Pancreas (tissue), 10 donors: ENCODE data around the gene PRTG. TPM values are rescaled to one million over a fixed set of nuclear protein-coding genes. Genes with fewer than 3 reads are reported as not detected.
A peak's percentile ranks its signal among the peaks of the same experiment; 100 is the strongest.

Source experiments
- ATAC-seq, 4 donors: fragments of 200-7000 bp; cut with Tn5 transposase; one replicate each; pipeline versions ENCODE4 v1.8.0 to v1.9.1; 2020; ENCODE audit warnings: mild to moderate bottlenecking in 4 of 4, moderate library complexity in 4 of 4
- DNase-seq, 6 donors: peaks; one replicate each; pipeline ENCODE4 v3.0.0-alpha.2; 2020
- FAIRE-seq: peaks from 2 replicates; lab custom pipeline; 2012; peaks lifted over from hg19 to GRCh38; lab: Jason Lieb, UNC
- H3K27ac ChIP-seq, 4 donors: fragments of 200-600 bp; sonication (generic); 1 replicate in 3 of 4; 2 replicates in 1 of 4; pipeline versions ENCODE4 v1.5.0 to v1.8.0; 2020
- H3K27me3 ChIP-seq, 4 donors: fragments of 200-600 bp; one replicate each; pipeline ENCODE4 v1.8.0; 2021
- H3K36me3 ChIP-seq, 3 donors: fragments of 200-600 bp; sonication (generic) in 1 of 3; one replicate each; pipeline versions ENCODE4 v1.5.0 to v1.8.0; 2020 to 2021
- H3K4me1 ChIP-seq, 3 donors: fragments of 200-600 bp; one replicate each; pipeline ENCODE4 v1.8.0; 2021
- H3K4me3 ChIP-seq, 4 donors: fragments of 200-600 bp; sonication (generic) in 2 of 4; one replicate each; pipeline versions ENCODE4 v1.5.0 to v1.8.0; 2020 to 2021
- H3K9me3 ChIP-seq, 4 donors: fragments of 200-600 bp; one replicate each; pipeline ENCODE4 v1.8.0; 2021
- CTCF ChIP-seq, 4 donors: fragments of 200-600 bp; sonication (generic) in 3 of 4; IDR thresholded peaks; one replicate each; pipeline versions ENCODE4 v1.5.0 to v1.8.0; 2021; ENCODE audit warnings: antibody characterized with exemption in 4 of 4
- WGBS, 2 donors: extraction: QIAGEN DNeasy Blood & Tissue Kit; methylation state at CpG; one replicate each; pipeline ENCODE4 v1.1.7; 2013; 5-methylcytosine and 5-hydroxymethylcytosine counted together
- intact Hi-C, 3 donors: fragments of 100-400 bp; cut with DNase I; formaldehyde crosslinking; loops; one replicate each; pipeline versions ENCODE4 v1.11.1 to v1.14.2; 2022
- polyA plus RNA-seq, 2 donors: library from polyadenylated mRNA; stranded (reverse); fragments of 200-250 nt; gene quantifications; one replicate each; pipeline ENCODE4 v1.2.3, GENCODE V29; 2013
- total RNA-seq, 6 donors: library from RNA; stranded (reverse); fragmentation: NEBNext Ultra II Directional in 4 of 6; extraction: Animal tissue kit (Norgen Biotek cat#: 25700) in 4 of 6; gene quantifications; one replicate each; pipeline versions ENCODE4 v1.2.1 to v1.2.4, GENCODE V29; 2021 to 2023
- donor health status: healthy with polysubstance abuse.
- donor health status: DM: no; HTN: no; CAD: no; lungs with moderate emphysema.
- donor health status: DM: no; HTN: no; CAD: no.
- donor health status: control.
- donor health status: control.
- donor health status: Bipolar disorder and iron deficiency.
- donor health status: DM: yes; HTN: yes; CAD: no.
- donor health status: DM: no; HTN: no; CAD: no.
- donor health status: DM: no; HTN: no; CAD: no.
- donor health status: DM: yes; HTN: yes; CAD: no.

PRTG gene
- total and polyA plus RNA-seq, 8 donors: 0.05 to 0.35 (median 0.22) TPM

- H3K4me1 ChIP-seq: no peaks in the 10 kb centered on the region
- no peaks in the 10 kb centered on the region for H3K36me3 ChIP-seq
- TF ChIP-seq CTCF (IDR thresholded peaks at IDR 0.05): no peak
- ATAC-seq: peak in 3 of 4 donors; percentile 34 to 39 (median 34)
- no peaks in the 10 kb centered on the region for H3K9me3 ChIP-seq
- H3K27ac ChIP-seq: no peak overlapping the region
- FAIRE-seq: no peak
- DNase-seq: no peak
- 76 to 88% methylated on average over 7 of the region's 7 CpGs for WGBS, 2 donors
- intact Hi-C loops: no loop called here
- H3K4me3 ChIP-seq: no peak overlapping the region
- H3K27me3 ChIP-seq: no peaks in the 10 kb centered on the region
Measured at GRCh38 chr15:55627730-55628368, 115.1 kb downstream of the PRTG start.

DNA sequence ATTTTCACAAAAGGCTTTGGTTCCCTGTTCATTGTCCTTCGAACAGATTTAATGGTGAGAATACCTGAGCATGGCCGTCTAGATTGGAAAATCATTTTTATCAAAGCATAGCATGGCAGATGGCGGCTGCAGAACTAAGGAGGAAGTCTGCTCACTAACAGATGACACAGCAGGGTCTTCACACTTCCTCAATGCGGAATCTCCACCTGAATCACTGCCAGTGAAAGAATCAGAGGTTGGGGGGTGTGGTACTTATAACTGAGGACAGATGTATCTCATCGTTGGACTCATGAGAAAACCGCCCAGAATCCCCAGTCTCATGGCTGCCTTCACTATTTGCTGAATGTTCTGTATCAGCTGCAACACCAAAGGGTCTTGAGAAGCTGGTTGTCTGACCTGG, 123.2 kb downstream of the PRTG start:
- 65 to 72% methylated on average over 6 of the region's 6 CpGs for WGBS, 2 donors
- TF ChIP-seq CTCF (IDR thresholded peaks at IDR 0.05): no peak
- FAIRE-seq (no peak), ATAC-seq (no peak), DNase-seq (no peak)
- no peak overlapping the region for H3K27ac ChIP-seq
- no peak overlapping the region for H3K4me3 ChIP-seq
- no peaks in the 10 kb centered on the region for H3K4me1 ChIP-seq
- no peaks in the 10 kb centered on the region for H3K9me3 ChIP-seq
- no peaks in the 10 kb centered on the region for H3K36me3 ChIP-seq
- intact Hi-C loops: no loop called here
- H3K27me3 ChIP-seq: no peaks in the 10 kb centered on the region

DNA sequence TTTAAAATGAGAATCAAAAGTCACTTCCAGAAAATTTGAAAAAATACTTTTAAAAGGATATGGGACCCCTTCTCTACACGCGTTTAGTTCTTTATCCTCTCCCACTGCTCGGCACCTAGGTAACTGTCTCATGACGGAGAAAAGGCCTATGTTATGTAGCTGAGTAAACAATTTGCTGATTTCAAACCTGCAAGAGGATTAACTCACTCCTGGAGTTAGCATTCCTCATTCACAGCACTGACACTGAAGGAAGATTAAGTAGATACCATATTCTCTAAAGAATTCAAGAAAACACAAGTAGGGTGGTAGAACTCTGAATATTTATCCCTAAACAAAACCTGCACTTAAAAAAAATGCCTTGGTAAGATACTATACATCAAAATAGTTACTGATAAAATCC, 124.6 kb downstream of the PRTG start:
- H3K27ac ChIP-seq: no peak overlapping the region
- FAIRE-seq (no peak), DNase-seq (no peak), ATAC-seq (no peak)
- H3K4me3 ChIP-seq: no peak overlapping the region
- TF ChIP-seq CTCF (IDR thresholded peaks at IDR 0.05): no peak
- intact Hi-C loops: no loop called here
- no peaks in the 10 kb centered on the region for H3K4me1 ChIP-seq
- H3K27me3 ChIP-seq: no peaks in the 10 kb centered on the region
- 46 to 50% methylated on average over 4 of the region's 4 CpGs for WGBS, 2 donors
- H3K36me3 ChIP-seq: no peaks in the 10 kb centered on the region
- no peaks in the 10 kb centered on the region for H3K9me3 ChIP-seq

DNA sequence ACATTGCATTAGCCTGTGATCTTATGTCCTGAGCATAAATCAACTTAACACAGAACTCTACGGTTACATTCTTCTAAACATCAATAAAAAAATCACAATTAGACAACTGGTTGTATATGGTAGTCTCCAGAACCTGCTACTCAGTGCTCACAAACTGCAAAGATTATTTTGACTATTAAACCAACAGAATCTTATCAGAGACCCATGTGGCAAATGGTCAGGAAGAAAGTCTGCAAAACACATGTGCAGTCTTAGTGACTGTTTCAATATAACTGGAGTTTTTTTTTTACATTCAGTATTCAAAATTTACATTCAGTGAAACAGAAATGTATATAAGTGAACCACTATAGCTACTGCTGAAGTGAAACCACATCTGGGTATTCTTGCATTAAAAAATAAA, 127.5 kb downstream of the PRTG start:
- no peaks in the 10 kb centered on the region for H3K27me3 ChIP-seq
- H3K27ac ChIP-seq: no peak overlapping the region
- H3K4me3 ChIP-seq: no peak overlapping the region
- FAIRE-seq: no peak
- WGBS, 2 donors: 36 to 40% methylated on average over 1 of the region's 1 CpG
- ATAC-seq: no peak
- no peak for TF ChIP-seq CTCF (IDR thresholded peaks at IDR 0.05)
- H3K4me1 ChIP-seq: no peaks in the 10 kb centered on the region
- DNase-seq: no peak
- H3K36me3 ChIP-seq: no peaks in the 10 kb centered on the region
- no peaks in the 10 kb centered on the region for H3K9me3 ChIP-seq
- intact Hi-C loops: no loop called here

- TF ChIP-seq CTCF (IDR thresholded peaks at IDR 0.05): no peak
- WGBS, 2 donors: 78 to 82% methylated on average over 4 of the region's 4 CpGs
- no peak overlapping the region for H3K27ac ChIP-seq
- no peaks in the 10 kb centered on the region for H3K27me3 ChIP-seq
- no peaks in the 10 kb centered on the region for H3K4me1 ChIP-seq
- no peak for ATAC-seq
- no peak for DNase-seq
- no peak overlapping the region for H3K4me3 ChIP-seq
- intact Hi-C loops: no loop called here
- no peaks in the 10 kb centered on the region for H3K36me3 ChIP-seq
- no peaks in the 10 kb centered on the region for H3K9me3 ChIP-seq
- FAIRE-seq: no peak
Measured at GRCh38 chr15:55613727-55614126, 129.2 kb downstream of the PRTG start.
